SK-N-SH treated with all-trans-retinoic acid at 6 μM for 48 hours (cell line): ENCODE data around the gene CAMK2N2.

Experiments
- ATAC-seq: fragments of 200-7000 bp; cut with Tn5 transposase; 3 replicates; pipeline ENCODE4 v1.9.1; 2020; ENCODE audit warnings: mild to moderate bottlenecking, moderate library complexity
- ARNTL ChIP-seq: fragments of 450-650 bp; formaldehyde crosslinking; IDR thresholded peaks from 2 replicates; pipeline ENCODE4 v1.5.0; 2020; ENCODE audit warnings: low read depth, mild to moderate bottlenecking, moderate library complexity, borderline replicate concordance
- BACH2 ChIP-seq: fragments of 250-450 bp; sonication (Bioruptor Pico); IDR thresholded peaks from 2 replicates; pipeline ENCODE4 v1.9.0; 2021; ENCODE audit warnings: mild to moderate bottlenecking, borderline replicate concordance
- CREB5 ChIP-seq: fragments of 250-450 bp; sonication (Bioruptor Pico); IDR thresholded peaks from 2 replicates; pipeline ENCODE4 v1.5.1; 2020; ENCODE audit warnings: low read depth, mild to moderate bottlenecking, moderate library complexity
- CSRNP3 ChIP-seq: fragments of 250-450 bp; sonication (Bioruptor Pico); IDR thresholded peaks from 2 replicates; pipeline ENCODE4 v1.5.1; 2021; ENCODE audit warnings: mild to moderate bottlenecking, moderate library complexity
- ESRRG ChIP-seq: fragments of 250-450 bp; sonication (Bioruptor Pico); IDR thresholded peaks from 2 replicates; pipeline ENCODE4 v1.6.1; 2021; ENCODE audit warnings: mild to moderate bottlenecking
- ISL1 ChIP-seq: fragments of 250-450 bp; sonication (Bioruptor Pico); IDR thresholded peaks from 2 replicates; pipeline ENCODE4 v2.1.2; 2022; ENCODE audit warnings: mild to moderate bottlenecking, moderate library complexity
- OSR1 ChIP-seq: fragments of 250-450 bp; sonication (Bioruptor Pico); IDR thresholded peaks from 2 replicates; pipeline ENCODE4 v1.8.0; 2022; ENCODE audit warnings: moderate library complexity, mild to moderate bottlenecking, inconsistent platforms
- PATZ1 ChIP-seq: fragments of 250-450 bp; sonication (Bioruptor Pico); IDR thresholded peaks from 2 replicates; pipeline ENCODE4 v1.8.0; 2020; ENCODE audit warnings: mild to moderate bottlenecking, moderate library complexity, borderline replicate concordance
- POU6F1 ChIP-seq: fragments of 250-450 bp; sonication (Bioruptor Pico); IDR thresholded peaks from 2 replicates; pipeline ENCODE4 v1.8.0; 2021; ENCODE audit warnings: low read depth, mild to moderate bottlenecking, moderate library complexity, borderline replicate concordance
- PPARA ChIP-seq: fragments of 250-450 bp; sonication (Bioruptor Pico); IDR thresholded peaks from 2 replicates; pipeline ENCODE4 v1.5.0; 2020; ENCODE audit warnings: mild to moderate bottlenecking, borderline replicate concordance
- RARB ChIP-seq: fragments of 250-450 bp; sonication (Bioruptor Pico); IDR thresholded peaks from 2 replicates; pipeline ENCODE4 v1.8.0; 2021; ENCODE audit warnings: mild to moderate bottlenecking, moderate library complexity
- TCF4 ChIP-seq: fragments of 250-450 bp; sonication (Bioruptor Pico); IDR thresholded peaks from 2 replicates; pipeline ENCODE4 v1.8.0; 2021; ENCODE audit warnings: mild to moderate bottlenecking, moderate library complexity, borderline replicate concordance
- TOX ChIP-seq: fragments of 250-450 bp; sonication (Bioruptor Pico); IDR thresholded peaks from 2 replicates; pipeline ENCODE4 v1.8.0; 2021; ENCODE audit warnings: mild to moderate bottlenecking, moderate library complexity, borderline replicate concordance
- TSHZ2 ChIP-seq: fragments of 250-450 bp; sonication (Bioruptor Pico); IDR thresholded peaks from 2 replicates; pipeline ENCODE4 v1.5.0; 2020; ENCODE audit warnings: mild to moderate bottlenecking, moderate library complexity
- ZC3H10 ChIP-seq: fragments of 250-450 bp; sonication (Bioruptor Pico); IDR thresholded peaks from 2 replicates; pipeline ENCODE4 v1.5.1; 2021; ENCODE audit warnings: mild to moderate bottlenecking, moderate library complexity
- ZFP3 ChIP-seq: fragments of 250-450 bp; sonication (Bioruptor Pico); IDR thresholded peaks from 2 replicates; pipeline ENCODE4 v1.5.0; 2020; ENCODE audit warnings: mild to moderate bottlenecking, moderate library complexity
- ZFP30 ChIP-seq: fragments of 450-650 bp; formaldehyde crosslinking; IDR thresholded peaks from 2 replicates; pipeline ENCODE4 v1.5.0; 2022; ENCODE audit warnings: mild to moderate bottlenecking, moderate library complexity
- ZNF565 ChIP-seq: fragments of 450-650 bp; formaldehyde crosslinking; conservative IDR thresholded peaks from 2 replicates; pipeline ENCODE4 v1.5.0; 2020; ENCODE audit warnings: low read depth, mild to moderate bottlenecking, moderate library complexity
- ZNF8 ChIP-seq: fragments of 450-650 bp; formaldehyde crosslinking; IDR thresholded peaks from 2 replicates; pipeline ENCODE4 v1.5.0; 2020; ENCODE audit warnings: mild to moderate bottlenecking, moderate library complexity

Gene CAMK2N2

GRCh38 chr3:184261270-184261853 is at the start of gene CAMK2N2:
TSS of gene CAMK2N2 (minus strand) at chr3:184261553. CDS start at chr3:184261285, 268 bp downstream.
- peak; percentile 68 for ATAC-seq
- TF ChIP-seq ZC3H10 (CRISPR knock-in tag) (no peak), TSHZ2 (no peak), RARB (CRISPR knock-in tag) (no peak), PATZ1 (CRISPR knock-in tag) (no peak), ARNTL (CRISPR knock-in tag) (no peak), ISL1 (CRISPR knock-in tag) (no peak), ZFP30 (CRISPR knock-in tag) (no peak), ESRRG (CRISPR knock-in tag) (no peak), OSR1 (CRISPR knock-in tag) (no peak), TCF4 (CRISPR knock-in tag) (no peak), ZNF565 (no peak), ZFP3 (CRISPR knock-in tag) (no peak), CREB5 (CRISPR knock-in tag) (no peak), ZNF8 (CRISPR knock-in tag) (no peak), POU6F1 (CRISPR knock-in tag) (no peak), PPARA (CRISPR knock-in tag) (no peak), CSRNP3 (CRISPR knock-in tag) (no peak)
- TF ChIP-seq, all 23 proteins: peak for 0

- peak; percentile 17; the same call in 1 of the 3 replicates for ATAC-seq
- TF ChIP-seq ZC3H10 (CRISPR knock-in tag): no peak
- TF ChIP-seq ZNF8 (CRISPR knock-in tag): no peak
- TF ChIP-seq RARB (CRISPR knock-in tag): no peak
- no peak for TF ChIP-seq BACH2 (CRISPR knock-in tag)
- TF ChIP-seq PATZ1 (CRISPR knock-in tag): no peak
- no peak for TF ChIP-seq CSRNP3 (CRISPR knock-in tag)
- TF ChIP-seq ZNF565: no peak
- no peak for TF ChIP-seq ISL1 (CRISPR knock-in tag)
- TF ChIP-seq PPARA (CRISPR knock-in tag): no peak
- no peak for TF ChIP-seq TSHZ2
- no peak for TF ChIP-seq TOX (CRISPR knock-in tag)
- TF ChIP-seq POU6F1 (CRISPR knock-in tag): no peak
- TF ChIP-seq TCF4 (CRISPR knock-in tag): no peak
- no peak for TF ChIP-seq ARNTL (CRISPR knock-in tag)
These were observed 47.4 kb upstream of the CAMK2N2 start for GRCh38 chr3:184308744-184309143.
